Peyer's patch (tissue), 4 donors: ENCODE results near the gene PMP22.

Experiments used
- CTCF ChIP-seq, 6 experiments: fragments of 450-650 bp in 4 of 6; fragments of 200-600 bp in 2 of 6; sonication (generic) in 1 of 6; IDR thresholded peaks; one replicate each; pipeline ENCODE4 v1.5.1; 2017 to 2019; ENCODE audit warnings: antibody characterized with exemption in 6 of 6, mild to moderate bottlenecking in 3 of 6, moderate library complexity in 1 of 6
- POLR2A ChIP-seq, 2 donors: fragments of 450-650 bp; IDR thresholded peaks; one replicate each; pipeline ENCODE4 v1.5.1; 2017; ENCODE audit warnings: antibody characterized with exemption in 2 of 2, mild to moderate bottlenecking in 2 of 2, moderate library complexity in 2 of 2

GRCh38 chr17:15239491-15239890 is 25.6 kb downstream of the PMP22 start:
- TF ChIP-seq CTCF (IDR thresholded peaks at IDR 0.05) (no peak), POLR2A (IDR thresholded peaks at IDR 0.05) (no peak)
